KMS-11 (cell line): ENCODE results near the gene STT3A.
"Not testable (repeated sequence)": the region's sequence is repeated elsewhere in the genome, so short reads cannot be mapped to it uniquely, and the experiment has no call there.

Source experiments
- H2AFZ ChIP-seq: fragments of 200-600 bp; sonication (generic); 2 replicates; pipeline ENCODE4 v1.6.1; 2016; ENCODE audit warnings: antibody characterized with exemption, mixed run types, low read depth
- H3K27ac ChIP-seq: fragments of 200-600 bp; sonication (generic); 2 replicates; pipeline ENCODE4 v1.6.1; 2016; ENCODE audit warnings: mild to moderate bottlenecking, mixed run types
- H3K27me3 ChIP-seq: fragments of 200-600 bp; sonication (generic); 2 replicates; pipeline ENCODE4 v1.6.1; 2017; ENCODE audit warnings: mild to moderate bottlenecking, low read depth, mixed run types, moderate library complexity; ENCODE audit not compliant: insufficient read depth
- H3K36me3 ChIP-seq: fragments of 200-600 bp; sonication (generic); 2 replicates; pipeline ENCODE4 v1.6.1; 2017; ENCODE audit warnings: mild to moderate bottlenecking, mixed run types; ENCODE audit not compliant: insufficient read depth
- H3K4me1 ChIP-seq: fragments of 200-600 bp; sonication (generic); 2 replicates; pipeline ENCODE4 v1.6.1; 2016; ENCODE audit warnings: mild to moderate bottlenecking, low read depth, mixed run types; ENCODE audit not compliant: poor library complexity, severe bottlenecking
- H3K4me2 ChIP-seq: fragments of 200-600 bp; sonication (generic); 2 replicates; pipeline ENCODE4 v1.7.0; 2016; ENCODE audit warnings: mild to moderate bottlenecking, mixed run types
- H3K4me3 ChIP-seq: fragments of 200-600 bp; sonication (generic); IDR thresholded peaks from 2 replicates; pipeline ENCODE4 v1.6.1; 2017; ENCODE audit warnings: low read depth, low read length, mixed read lengths; ENCODE audit not compliant: insufficient read depth
- H3K79me2 ChIP-seq: fragments of 200-600 bp; sonication (generic); 2 replicates; pipeline ENCODE4 v1.6.1; 2016; ENCODE audit warnings: low read depth, mixed run types; ENCODE audit not compliant: insufficient read depth
- H3K9ac ChIP-seq: fragments of 200-600 bp; sonication (generic); 2 replicates; pipeline ENCODE4 v1.6.1; 2016; ENCODE audit warnings: mild to moderate bottlenecking, mixed run types
- H4K20me1 ChIP-seq: fragments of 200-600 bp; sonication (generic); 2 replicates; pipeline ENCODE4 v1.6.1; 2016; ENCODE audit warnings: mild to moderate bottlenecking, mixed run types; ENCODE audit not compliant: insufficient read depth
- CTCF ChIP-seq: fragments of 200-600 bp; sonication (generic); conservative IDR thresholded peaks from 2 replicates; pipeline ENCODE4 v1.6.1; 2017; ENCODE audit warnings: low read depth, mild to moderate bottlenecking, antibody characterized with exemption, low read length, moderate library complexity, mixed read lengths

The STT3A gene

GRCh38 chr11:125570952-125571351 lies 21.7 kb upstream of the STT3A start:
- H3K4me1 ChIP-seq, result peaks cover 12% of the 10 kb centered on the region
- H3K27ac ChIP-seq, result no peak overlapping the region
- TF ChIP-seq CTCF, result no peak
- H3K9ac ChIP-seq, result no peak overlapping the region
- H3K27me3 ChIP-seq, result no peaks in the 10 kb centered on the region
- H2AFZ ChIP-seq, result no peak overlapping the region
- H3K79me2 ChIP-seq, result peaks cover 16% of the 10 kb centered on the region; the same call in 1 of the 2 replicates
- H3K4me3 ChIP-seq, result no peak overlapping the region
- no peaks in the 10 kb centered on the region for H3K36me3 ChIP-seq
- H4K20me1 ChIP-seq, result no peaks in the 10 kb centered on the region
- H3K4me2 ChIP-seq, result peak overlapping the region; percentile 82; the same call in 1 of the 2 replicates

GRCh38 chr11:125572916-125573315 lies 19.7 kb upstream of the STT3A start:
- no peak overlapping the region for H3K9ac ChIP-seq
- H3K4me3 ChIP-seq, result no peak overlapping the region
- H3K4me2 ChIP-seq, result no peak overlapping the region
- H2AFZ ChIP-seq, result no peak overlapping the region
- 0 out of 2 replicates have a peak, but pooled peaks cover 5% of the 10 kb centered on the region for H3K36me3 ChIP-seq
- peaks cover 16% of the 10 kb centered on the region; the same call in 1 of the 2 replicates for H3K79me2 ChIP-seq
- no peaks in the 10 kb centered on the region for H4K20me1 ChIP-seq
- no peaks in the 10 kb centered on the region for H3K27me3 ChIP-seq
- H3K27ac ChIP-seq, result no peak overlapping the region
- TF ChIP-seq CTCF, result no peak
- H3K4me1 ChIP-seq, result peaks cover 12% of the 10 kb centered on the region

GRCh38 chr11:125577181-125577580 lies 15.5 kb upstream of the STT3A start:
- not testable (repeated sequence) for H4K20me1 ChIP-seq, H3K79me2 ChIP-seq, H2AFZ ChIP-seq, H3K4me2 ChIP-seq, H3K9ac ChIP-seq, H3K27ac ChIP-seq, H3K36me3 ChIP-seq, H3K4me3 ChIP-seq, H3K27me3 ChIP-seq
- H3K4me1 ChIP-seq, result peaks cover 13% of the 10 kb centered on the region

- H3K9ac ChIP-seq, result no peak overlapping the region
- H3K27me3 ChIP-seq, result no peaks in the 10 kb centered on the region
- H3K4me3 ChIP-seq, result no peak overlapping the region
- no peak overlapping the region for H3K27ac ChIP-seq
- no peak overlapping the region for H2AFZ ChIP-seq
- H3K4me2 ChIP-seq, result no peak overlapping the region
- H3K79me2 ChIP-seq, result no peaks in the 10 kb centered on the region
- 0 out of 2 replicates have a peak, but pooled peaks cover 9% of the 10 kb centered on the region for H3K36me3 ChIP-seq
- no peaks in the 10 kb centered on the region for H4K20me1 ChIP-seq
- peaks cover 13% of the 10 kb centered on the region for H3K4me1 ChIP-seq
- no peak for TF ChIP-seq CTCF
Measured at GRCh38 chr11:125578783-125579182, 13.9 kb upstream of the STT3A start.

- Histone ChIP-seq H3K4me3 (no peak overlapping the region), H3K27me3 (no peaks in the 10 kb centered on the region), H3K9ac (no peak overlapping the region), H4K20me1 (no peaks in the 10 kb centered on the region), H3K4me1 (peaks cover 13% of the 10 kb centered on the region), H2AFZ (no peak overlapping the region), H3K4me2 (no peak overlapping the region), H3K27ac (no peak overlapping the region), H3K79me2 (no peaks in the 10 kb centered on the region), H3K36me3 (0 out of 2 replicates have a peak, but pooled peaks cover 9% of the 10 kb centered on the region)
- TF ChIP-seq CTCF, result no peak
Measured at GRCh38 chr11:125579811-125580210, 12.8 kb upstream of the STT3A start.
